HUES6 (cell line): Measurements from ENCODE around the gene PCDHA3.
"Not testable (repeated sequence)": the region's sequence is repeated elsewhere in the genome, so short reads cannot be mapped to it uniquely, and the experiment has no call there.

ENCODE experiments used
- H3K27ac ChIP-seq: 2 replicates; pipeline ENCODE4 v1.7.0; 2013; ENCODE audit warnings: low read depth, mild to moderate bottlenecking, low read length, inconsistent platforms
- H3K27me3 ChIP-seq: 2 replicates; pipeline ENCODE4 v1.6.1; 2013; ENCODE audit warnings: low read length; ENCODE audit not compliant: control insufficient read depth, insufficient read depth
- H3K36me3 ChIP-seq: 2 replicates; pipeline ENCODE4 v1.6.1; 2013; ENCODE audit warnings: low read length; ENCODE audit not compliant: control insufficient read depth, insufficient read depth
- H3K4me1 ChIP-seq: 2 replicates; pipeline ENCODE4 v1.6.1; 2013; ENCODE audit warnings: low read length; ENCODE audit not compliant: control insufficient read depth, insufficient read depth
- H3K4me3 ChIP-seq: 2 replicates; pipeline ENCODE4 v1.5.1; 2013; ENCODE audit warnings: low read depth, low read length
- H3K9ac ChIP-seq: one replicate; pipeline ENCODE4 v1.6.1; 2013; ENCODE audit warnings: mild to moderate bottlenecking, low read length
- H3K9me3 ChIP-seq: 2 replicates; pipeline ENCODE4 v1.6.1; 2013; ENCODE audit warnings: low read depth, low read length; ENCODE audit not compliant: control insufficient read depth, insufficient read depth

Gene PCDHA3

DNA sequence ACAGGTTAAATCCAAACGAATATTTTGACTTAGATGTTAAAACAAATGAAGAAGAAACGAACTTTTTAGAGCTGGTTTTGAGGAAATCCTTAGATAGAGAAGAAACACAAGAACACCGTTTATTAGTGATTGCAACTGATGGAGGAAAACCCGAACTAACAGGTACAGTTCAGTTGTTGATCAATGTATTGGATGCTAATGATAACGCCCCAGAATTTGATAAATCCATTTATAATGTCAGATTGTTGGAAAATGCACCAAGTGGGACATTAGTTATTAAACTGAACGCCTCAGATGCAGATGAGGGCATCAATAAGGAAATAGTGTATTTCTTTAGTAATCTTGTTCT is 21.4 kb downstream of the PCDHA3 start:
- Histone ChIP-seq H3K4me1 (no peaks in the 10 kb centered on the region), H3K9ac (no peak overlapping the region), H3K4me3 (no peak overlapping the region), H3K36me3 (no peaks in the 10 kb centered on the region), H3K27me3 (no peaks in the 10 kb centered on the region), H3K9me3 (peaks cover 5% of the 10 kb centered on the region; the same call in 1 of the 2 replicates), H3K27ac (no peak overlapping the region)

DNA sequence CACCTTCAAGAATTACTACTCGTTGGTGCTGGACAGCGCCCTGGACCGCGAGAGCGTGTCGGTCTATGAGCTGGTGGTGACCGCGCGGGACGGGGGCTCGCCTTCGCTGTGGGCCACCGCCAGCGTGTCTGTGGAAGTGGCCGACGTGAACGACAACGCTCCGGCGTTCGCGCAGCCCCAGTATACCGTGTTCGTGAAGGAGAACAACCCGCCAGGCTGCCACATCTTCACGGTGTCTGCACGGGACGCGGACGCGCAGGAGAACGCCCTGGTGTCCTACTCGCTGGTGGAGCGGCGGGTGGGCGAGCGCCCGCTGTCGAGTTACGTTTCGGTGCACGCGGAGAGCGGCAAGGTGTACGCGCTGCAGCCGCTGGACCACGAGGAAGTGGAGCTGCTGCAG is 22.1 kb downstream of the PCDHA3 start:
- not testable (repeated sequence) for H3K27me3 ChIP-seq, H3K4me1 ChIP-seq, H3K9ac ChIP-seq, H3K9me3 ChIP-seq, H3K27ac ChIP-seq, H3K36me3 ChIP-seq, H3K4me3 ChIP-seq

DNA sequence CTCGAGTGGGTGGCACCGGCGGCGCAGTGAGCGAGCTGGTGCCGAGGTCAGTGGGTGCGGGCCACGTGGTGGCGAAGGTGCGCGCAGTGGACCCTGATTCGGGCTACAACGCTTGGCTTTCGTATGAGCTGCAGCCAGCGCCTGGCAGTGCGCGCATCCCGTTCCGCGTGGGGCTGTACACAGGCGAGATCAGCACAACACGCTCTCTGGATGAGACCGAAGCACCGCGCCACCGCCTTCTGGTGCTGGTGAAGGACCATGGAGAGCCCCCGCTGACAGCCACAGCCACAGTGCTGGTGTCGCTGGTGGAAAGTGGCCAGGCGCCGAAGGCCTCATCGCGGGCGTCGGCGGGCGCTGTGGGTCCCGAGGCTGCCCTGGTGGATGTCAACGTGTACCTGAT is 22.6 kb downstream of the PCDHA3 start:
- Histone ChIP-seq H3K4me3 (no peak overlapping the region), H3K27ac (no peak overlapping the region), H3K9ac (no peak overlapping the region), H3K27me3 (no peaks in the 10 kb centered on the region), H3K9me3 (peaks cover 5% of the 10 kb centered on the region; the same call in 1 of the 2 replicates), H3K4me1 (no peaks in the 10 kb centered on the region), H3K36me3 (no peaks in the 10 kb centered on the region)

DNA sequence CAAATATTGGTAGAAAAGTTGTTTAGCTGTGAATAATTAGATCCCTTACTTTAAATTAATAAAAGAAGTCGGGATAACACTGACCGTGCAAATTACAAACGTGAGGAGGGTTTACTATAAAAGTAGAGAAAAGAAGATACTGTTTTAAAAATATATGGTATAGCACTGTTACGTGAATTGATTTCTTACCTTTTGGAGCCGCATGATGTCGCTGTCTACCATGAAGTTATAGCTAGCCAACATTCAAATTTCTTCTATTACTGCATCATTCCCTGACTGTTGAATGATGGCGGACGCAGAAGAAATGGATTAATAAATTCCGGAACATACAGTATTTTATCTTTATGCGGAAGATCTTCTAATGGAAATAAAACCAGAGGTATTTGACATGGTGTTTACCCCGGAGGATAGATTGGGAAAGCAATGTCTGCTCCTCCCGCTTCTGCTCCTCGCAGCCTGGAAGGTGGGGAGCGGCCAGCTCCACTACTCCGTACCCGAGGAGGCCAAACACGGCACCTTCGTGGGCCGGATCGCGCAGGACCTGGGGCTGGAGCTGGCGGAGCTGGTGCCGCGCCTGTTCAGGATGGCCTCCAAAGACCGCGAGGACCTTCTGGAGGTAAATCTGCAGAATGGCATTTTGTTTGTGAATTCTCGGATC is 27.0 kb downstream of the PCDHA3 start, which contains the start of gene PCDHA6:
TSS of gene PCDHA6 (plus strand) at position 257 of the 658 bp plus-strand sequence. CDS start at position 389, 132 bp downstream.
- no peaks in the 10 kb centered on the region for H3K36me3 ChIP-seq
- no peaks in the 10 kb centered on the region for H3K4me1 ChIP-seq
- no peak within 1 kb of the TSS for H3K9ac ChIP-seq
- peak within 1 kb of the TSS; percentile 31; the same call in 1 of the 2 replicates for H3K4me3 ChIP-seq
- no peak within 1 kb of the TSS for H3K27ac ChIP-seq
- no peaks in the 10 kb centered on the region for H3K27me3 ChIP-seq
- peaks cover 5% of the 10 kb centered on the region; the same call in 1 of the 2 replicates for H3K9me3 ChIP-seq

DNA sequence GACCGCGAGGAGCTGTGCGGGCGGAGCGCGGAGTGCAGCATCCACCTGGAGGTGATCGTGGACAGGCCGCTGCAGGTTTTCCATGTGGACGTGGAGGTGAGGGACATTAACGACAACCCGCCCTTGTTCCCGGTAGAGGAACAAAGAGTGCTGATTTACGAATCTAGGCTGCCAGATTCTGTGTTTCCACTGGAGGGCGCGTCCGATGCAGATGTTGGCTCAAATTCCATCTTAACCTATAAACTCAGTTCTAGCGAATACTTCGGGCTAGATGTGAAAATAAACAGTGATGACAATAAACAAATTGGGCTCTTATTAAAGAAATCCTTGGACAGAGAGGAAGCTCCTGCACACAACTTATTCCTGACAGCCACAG is 27.5 kb downstream of the PCDHA3 start:
- no peak overlapping the region for H3K9ac ChIP-seq
- no peaks in the 10 kb centered on the region for H3K36me3 ChIP-seq
- no peak overlapping the region for H3K27ac ChIP-seq
- no peaks in the 10 kb centered on the region for H3K27me3 ChIP-seq
- H3K4me3 ChIP-seq = no peak overlapping the region; the same call in 1 of the 2 replicates
- H3K4me1 ChIP-seq = no peaks in the 10 kb centered on the region
- H3K9me3 ChIP-seq = peaks cover 5% of the 10 kb centered on the region; the same call in 1 of the 2 replicates

DNA sequence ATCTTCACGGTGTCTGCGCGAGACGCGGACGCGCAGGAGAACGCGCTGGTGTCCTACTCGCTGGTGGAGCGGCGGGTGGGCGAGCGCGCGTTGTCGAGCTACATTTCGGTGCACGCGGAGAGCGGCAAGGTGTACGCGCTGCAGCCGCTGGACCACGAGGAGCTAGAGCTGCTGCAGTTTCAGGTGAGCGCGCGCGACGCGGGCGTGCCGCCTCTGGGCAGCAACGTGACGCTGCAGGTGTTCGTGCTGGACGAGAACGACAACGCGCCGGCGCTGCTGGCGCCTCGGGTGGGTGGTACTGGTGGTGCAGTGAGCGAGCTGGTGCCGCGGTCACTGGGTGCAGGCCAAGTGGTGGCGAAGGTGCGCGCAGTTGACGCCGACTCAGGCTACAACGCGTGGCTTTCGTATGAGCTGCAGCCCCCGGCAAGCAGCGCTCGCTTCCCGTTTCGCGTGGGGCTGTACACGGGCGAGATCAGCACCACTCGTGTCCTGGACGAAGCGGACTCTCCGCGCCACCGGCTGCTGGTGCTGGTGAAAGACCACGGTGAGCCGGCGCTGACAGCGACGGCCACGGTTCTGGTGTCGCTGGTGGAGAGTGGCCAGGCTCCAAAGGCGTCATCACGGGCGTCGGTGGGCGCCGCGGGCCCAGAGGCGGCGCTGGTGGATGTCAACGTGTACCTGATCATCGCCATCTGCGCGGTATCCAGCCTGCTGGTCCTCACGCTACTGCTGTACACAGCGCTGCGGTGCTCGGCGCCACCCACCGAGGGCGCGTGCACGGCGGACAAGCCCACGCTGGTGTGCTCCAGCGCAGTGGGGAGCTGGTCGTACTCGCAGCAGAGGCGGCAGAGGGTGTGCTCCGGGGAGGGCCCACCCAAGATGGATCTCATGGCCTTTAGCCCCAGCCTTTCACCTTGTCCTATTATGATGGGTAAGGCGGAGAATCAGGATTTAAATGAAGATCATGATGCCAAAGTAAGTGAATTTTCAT is 28.9 kb downstream of the PCDHA3 start:
- not testable (repeated sequence) for H3K9me3 ChIP-seq, H3K36me3 ChIP-seq, H3K27me3 ChIP-seq, H3K9ac ChIP-seq, H3K27ac ChIP-seq, H3K4me1 ChIP-seq, H3K4me3 ChIP-seq

DNA sequence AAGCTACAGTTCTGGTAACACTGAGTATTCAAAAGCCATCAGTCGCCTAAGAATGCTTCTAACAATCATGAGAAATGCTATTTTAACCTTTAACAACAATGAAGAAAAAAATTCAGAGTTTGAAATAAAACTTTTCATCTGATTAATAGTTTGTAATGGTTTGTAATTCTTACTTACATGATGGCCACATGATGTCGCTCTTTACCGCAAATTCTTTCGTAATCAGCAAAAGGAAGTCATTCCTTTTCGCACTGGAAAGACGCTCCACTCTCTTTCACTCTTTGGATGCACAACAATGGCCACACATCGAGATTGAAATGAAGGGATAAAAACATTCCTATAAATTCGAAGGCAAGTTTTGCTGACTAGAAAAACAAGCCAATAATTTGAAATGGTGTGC is 33.1 kb downstream of the PCDHA3 start, which contains the start of gene PCDHA7:
TSS of gene PCDHA7 (plus strand) at position 277 of the 400 bp plus-strand sequence. CDS start at position 392, 115 bp downstream.
- H3K27ac ChIP-seq = no peak within 1 kb of the TSS
- H3K4me3 ChIP-seq = peak within 1 kb of the TSS; percentile 41; the same call in 1 of the 2 replicates
- no peaks in the 10 kb centered on the region for H3K27me3 ChIP-seq
- no peak within 1 kb of the TSS for H3K9ac ChIP-seq
- peaks cover 7% of the 10 kb centered on the region for H3K9me3 ChIP-seq
- H3K4me1 ChIP-seq = no peaks in the 10 kb centered on the region
- peaks cover 3% of the 10 kb centered on the region; the same call in 1 of the 2 replicates for H3K36me3 ChIP-seq

DNA sequence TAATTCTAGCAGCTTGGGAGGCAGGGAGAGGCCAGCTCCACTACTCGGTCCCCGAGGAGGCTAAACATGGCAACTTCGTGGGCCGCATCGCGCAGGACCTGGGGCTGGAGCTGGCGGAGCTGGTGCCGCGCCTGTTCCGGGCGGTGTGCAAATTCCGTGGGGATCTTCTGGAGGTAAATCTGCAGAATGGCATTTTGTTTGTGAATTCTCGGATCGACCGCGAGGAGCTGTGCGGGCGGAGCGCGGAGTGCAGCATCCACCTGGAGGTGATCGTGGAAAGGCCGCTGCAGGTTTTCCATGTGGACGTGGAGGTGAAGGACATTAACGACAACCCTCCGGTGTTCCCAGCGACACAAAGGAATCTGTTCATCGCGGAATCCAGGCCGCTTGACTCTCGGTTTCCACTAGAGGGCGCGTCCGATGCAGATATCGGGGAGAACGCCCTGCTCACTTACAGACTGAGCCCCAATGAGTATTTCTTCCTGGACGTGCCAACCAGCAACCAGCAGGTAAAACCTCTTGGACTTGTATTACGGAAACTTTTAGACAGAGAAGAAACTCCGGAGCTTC is 33.7 kb downstream of the PCDHA3 start:
- not testable (repeated sequence) for H3K36me3 ChIP-seq, H3K9me3 ChIP-seq, H3K27ac ChIP-seq, H3K9ac ChIP-seq, H3K4me1 ChIP-seq, H3K27me3 ChIP-seq
- peak overlapping the region; percentile 41; the same call in 1 of the 2 replicates for H3K4me3 ChIP-seq

DNA sequence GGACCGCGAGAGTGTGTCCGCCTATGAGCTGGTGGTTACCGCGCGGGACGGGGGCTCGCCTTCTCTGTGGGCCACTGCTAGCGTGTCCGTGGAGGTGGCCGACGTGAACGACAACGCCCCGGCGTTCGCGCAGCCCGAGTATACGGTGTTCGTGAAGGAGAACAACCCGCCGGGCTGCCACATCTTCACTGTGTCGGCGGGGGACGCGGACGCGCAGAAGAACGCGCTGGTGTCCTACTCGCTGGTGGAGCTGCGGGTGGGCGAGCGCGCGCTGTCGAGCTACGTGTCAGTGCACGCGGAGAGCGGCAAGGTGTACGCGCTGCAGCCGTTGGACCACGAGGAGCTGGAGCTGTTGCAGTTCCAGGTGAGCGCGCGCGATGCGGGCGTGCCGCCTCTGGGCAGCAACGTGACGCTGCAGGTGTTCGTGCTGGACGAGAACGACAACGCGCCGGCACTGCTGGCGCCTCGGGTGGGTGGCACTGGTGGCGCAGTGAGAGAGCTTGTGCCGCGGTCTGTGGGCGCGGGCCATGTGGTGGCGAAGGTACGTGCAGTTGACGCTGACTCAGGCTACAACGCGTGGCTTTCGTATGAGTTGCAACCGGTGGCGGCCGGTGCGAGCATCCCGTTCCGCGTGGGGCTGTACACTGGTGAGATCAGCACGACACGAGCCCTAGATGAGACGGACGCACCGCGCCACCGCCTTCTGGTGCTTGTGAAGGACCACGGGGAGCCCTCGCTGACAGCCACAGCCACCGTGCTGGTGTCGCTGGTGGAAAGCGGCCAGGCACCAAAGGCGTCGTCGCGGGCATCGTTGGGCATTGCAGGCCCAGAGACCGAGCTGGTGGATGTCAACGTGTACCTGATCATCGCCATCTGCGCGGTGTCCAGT is 35.0 kb downstream of the PCDHA3 start:
- no peaks in the 10 kb centered on the region for H3K4me1 ChIP-seq
- H3K4me3 ChIP-seq = no peak overlapping the region
- H3K27ac ChIP-seq = no peak overlapping the region
- H3K36me3 ChIP-seq = peaks cover 3% of the 10 kb centered on the region; the same call in 1 of the 2 replicates
- peaks cover 5% of the 10 kb centered on the region; the same call in 1 of the 2 replicates for H3K9me3 ChIP-seq
- no peak overlapping the region for H3K9ac ChIP-seq
- no peaks in the 10 kb centered on the region for H3K27me3 ChIP-seq
